IMR-90 (cell line): Measurements from ENCODE around the gene ITGB5. TPM values are rescaled to one million over a fixed set of nuclear protein-coding genes. Genes with fewer than 3 reads are reported as not detected.

Experiments
- ATAC-seq: fragments of 200-7000 bp; cut with Tn5 transposase; 2 replicates; pipeline ENCODE4 v1.9.1; 2020; ENCODE audit warnings: low read depth, mild to moderate bottlenecking, moderate library complexity
- BruUV-seq: library from RNA; stranded (reverse); fragments of 400-500 nt; replicated peaks from 2 replicates; lab custom pipeline; 2021; lab: Mats Ljungman, UMichigan
- CTCF ChIA-PET: fragments of 300-600 bp; formaldehyde crosslinking; extraction: SDS; loops from one replicate; lab custom pipeline; 2021; ENCODE audit warnings: antibody characterized with exemption; lab: Yijun Ruan, JAX
- POLR2A ChIA-PET: fragments of 300-600 bp; sonication (Branson Sonifier 250); formaldehyde crosslinking; loops from one replicate; lab custom pipeline; 2022; ENCODE audit warnings: antibody characterized with exemption; ENCODE audit not compliant: unreplicated experiment; lab: Charles Lee
- DNase-seq: peaks from one replicate; pipeline ENCODE4 v3.0.0; 2013
- H2AFZ ChIP-seq: replicated peaks from 2 replicates; pipeline ENCODE3; 2013; ENCODE audit warnings: low read length, mild to moderate bottlenecking; ENCODE audit not compliant: poor library complexity
- H2AK5ac ChIP-seq: 2 replicates; pipeline ENCODE4 v1.6.1; 2013; ENCODE audit warnings: low read depth, low read length, inconsistent platforms
- H2AK9ac ChIP-seq: replicated peaks from 2 replicates; pipeline ENCODE3; 2013; ENCODE audit warnings: mild to moderate bottlenecking, low read depth, low read length, moderate library complexity; ENCODE audit not compliant: poor library complexity
- H2BK120ac ChIP-seq: 2 replicates; pipeline ENCODE4 v1.6.1; 2013; ENCODE audit warnings: low read depth, low read length, inconsistent platforms
- H2BK15ac ChIP-seq: 3 replicates; pipeline ENCODE4 v1.6.1; 2013; ENCODE audit warnings: low read depth, low read length, inconsistent platforms
- H2BK20ac ChIP-seq: 2 replicates; pipeline ENCODE4 v1.6.1; 2013; ENCODE audit warnings: low read depth, mild to moderate bottlenecking, inconsistent platforms, low read length, moderate library complexity
- H2BK5ac ChIP-seq: 2 replicates; pipeline ENCODE4 v1.6.1; 2013; ENCODE audit warnings: mild to moderate bottlenecking, low read depth, low read length, inconsistent platforms; ENCODE audit not compliant: poor library complexity, severe bottlenecking
- H3K14ac ChIP-seq: replicated peaks from 2 replicates; pipeline ENCODE4 v1.6.1; 2013; ENCODE audit warnings: low read depth, low read length, inconsistent platforms
- H3K18ac ChIP-seq: 2 replicates; pipeline ENCODE4 v1.6.1; 2013; ENCODE audit warnings: low read depth, low read length, control low read depth
- H3K23ac ChIP-seq: 2 replicates; pipeline ENCODE4 v1.6.1; 2013; ENCODE audit warnings: low read depth, low read length, inconsistent platforms
- H3K27ac ChIP-seq: 2 replicates; pipeline ENCODE4 v1.5.1; 2013; ENCODE audit warnings: mild to moderate bottlenecking, control low read depth, low read length; ENCODE audit not compliant: insufficient read depth
- H3K27me3 ChIP-seq: 2 replicates; pipeline ENCODE4 v1.6.1; 2013; ENCODE audit warnings: low read length; ENCODE audit not compliant: control insufficient read depth, insufficient read depth
- H3K36me3 ChIP-seq: 2 replicates; pipeline ENCODE4 v1.6.1; 2013; ENCODE audit warnings: low read length, mixed read lengths; ENCODE audit not compliant: control insufficient read depth, insufficient read depth
- H3K4ac ChIP-seq: 2 replicates; pipeline ENCODE4 v1.6.1; 2013; ENCODE audit warnings: low read depth, low read length, inconsistent platforms
- H3K4me1 ChIP-seq: 2 replicates; pipeline ENCODE4 v1.6.1; 2013; ENCODE audit warnings: low read length, mixed read lengths; ENCODE audit not compliant: control insufficient read depth, insufficient read depth
- H3K4me2 ChIP-seq: 2 replicates; pipeline ENCODE4 v1.6.1; 2013; ENCODE audit warnings: low read depth, mild to moderate bottlenecking, control low read depth, low read length, moderate library complexity
- H3K4me3 ChIP-seq: 2 replicates; pipeline ENCODE4 v1.5.1; 2013; ENCODE audit warnings: low read depth, mild to moderate bottlenecking, control low read depth, low read length, moderate library complexity; ENCODE audit not compliant: insufficient read depth
- H3K56ac ChIP-seq: 2 replicates; pipeline ENCODE4 v1.6.1; 2013; ENCODE audit warnings: low read length, inconsistent platforms; ENCODE audit not compliant: insufficient read depth; ENCODE audit errors: extremely low read depth
- H3K79me1 ChIP-seq, 2 experiments: 2 replicates each; pipeline ENCODE4 v1.6.1; 2013; ENCODE audit warnings: low read length in 2 of 2, inconsistent platforms in 1 of 2, low read depth in 1 of 2
- H3K9ac ChIP-seq: 2 replicates; pipeline ENCODE4 v1.6.1; 2013; ENCODE audit warnings: low read depth, low read length, control low read depth
- H3K9me1 ChIP-seq: 2 replicates; pipeline ENCODE4 v1.6.1; 2013; ENCODE audit warnings: low read length, inconsistent platforms; ENCODE audit not compliant: insufficient read depth
- H3K9me3 ChIP-seq: 2 replicates; pipeline ENCODE4 v1.6.1; 2013; ENCODE audit warnings: low read length; ENCODE audit not compliant: control insufficient read depth, insufficient read depth
- H4K20me1 ChIP-seq: 2 replicates; pipeline ENCODE4 v1.6.1; 2013; ENCODE audit warnings: low read length, inconsistent platforms; ENCODE audit not compliant: insufficient read depth
- H4K5ac ChIP-seq: 2 replicates; pipeline ENCODE4 v1.6.1; 2013; ENCODE audit warnings: mild to moderate bottlenecking, low read depth, low read length, control low read depth
- H4K8ac ChIP-seq, 2 experiments: 2 replicates each; pipeline ENCODE4 v1.6.1; 2013; ENCODE audit warnings: low read depth in 2 of 2, low read length in 2 of 2, control low read depth in 1 of 2, inconsistent platforms in 1 of 2
- H4K91ac ChIP-seq: 2 replicates; pipeline ENCODE4 v1.6.1; 2013; ENCODE audit warnings: low read depth, low read length, inconsistent platforms; ENCODE audit not compliant: insufficient read depth
- BHLHE40 ChIP-seq: fragments of 150-350 bp; IDR thresholded peaks from 2 replicates; pipeline ENCODE4 v1.6.1; 2016; ENCODE audit warnings: mild to moderate bottlenecking, low read depth, low read length
- CHD1 ChIP-seq: IDR thresholded peaks from 2 replicates; pipeline ENCODE4 v1.6.1; 2012; ENCODE audit warnings: low read depth, low read length, improper control_type of control experiment
- CTCF ChIP-seq: conservative IDR thresholded peaks from 2 replicates; pipeline ENCODE4 v1.5.1; 2012; ENCODE audit warnings: mild to moderate bottlenecking, low read depth, low read length, improper control_type of control experiment
- MXI1 ChIP-seq: IDR thresholded peaks from 2 replicates; pipeline ENCODE4 v1.6.1; 2012; ENCODE audit warnings: low read depth, mild to moderate bottlenecking, low read length, moderate library complexity, borderline replicate concordance
- POLR2A ChIP-seq: IDR thresholded peaks from 2 replicates; pipeline ENCODE4 v1.6.1; 2012; ENCODE audit warnings: mild to moderate bottlenecking, low read depth, low read length
- WGBS, 2 experiments: methylation state at CpG; one replicate each; pipeline versions ENCODE4 v1.1.5 to v1.1.7; 2013; ENCODE audit warnings: missing lambda C conversion rate in 2 of 2; ENCODE audit not compliant: insufficient read length in 1 of 2; ENCODE audit errors: extremely low coverage in 2 of 2; 5-methylcytosine and 5-hydroxymethylcytosine counted together
- dilution Hi-C: fragments of 300-500 bp; cut with HindIII; formaldehyde crosslinking; loops from one replicate; pipeline ENCODE4 v1.14.3; 2018; ENCODE audit warnings: low sequenced_read_pairs; ENCODE audit not compliant: unreplicated experiment
- in situ Hi-C: fragments of 300-500 bp; cut with MboI; formaldehyde crosslinking; loops from 3 replicates; pipeline ENCODE4 v1.14.3; 2019; ENCODE audit warnings: low sequenced_read_pairs, inconsistent platforms, mixed read lengths
- intact Hi-C: fragments of 100-400 bp; cut with micrococcal nuclease; formaldehyde crosslinking; loops from 2 replicates; pipeline ENCODE4 v1.10.0; 2022
- polyA plus RNA-seq, 3 experiments: library from polyadenylated mRNA; depleted of rRNA; stranded (reverse); fragments of >200 nt; gene quantifications; 2 replicates each; pipeline ENCODE4 v1.2.3, GENCODE V29; 2012; ENCODE audit warnings: low replicate concordance in 1 of 3
- total RNA-seq: library from RNA; depleted of rRNA; stranded (reverse); fragments of >200 nt; gene quantifications from 2 replicates; pipeline ENCODE4 v1.2.3, GENCODE V29; 2012

Gene ITGB5
- total and polyA plus RNA-seq, 2 of the 4 experiments (the other 2 are of a cell fraction) = 85.0 to 101 TPM

- H3K4ac ChIP-seq = no peak overlapping the region
- H4K91ac ChIP-seq = no peak overlapping the region
- no peak overlapping the region for H4K5ac ChIP-seq
- no peaks in the 10 kb centered on the region for H3K36me3 ChIP-seq
- no peak overlapping the region for H2BK20ac ChIP-seq
- no peak overlapping the region for H3K4me2 ChIP-seq
- H2AK5ac ChIP-seq = no peak overlapping the region
- ChIA-PET CTCF (no interaction called here), POLR2A (no interaction called here)
- H3K4me1 ChIP-seq = peaks cover 2% of the 10 kb centered on the region; the same call in 1 of the 2 replicates
- no peaks in the 10 kb centered on the region for H3K9me3 ChIP-seq
- H2AK9ac ChIP-seq = no peak overlapping the region
- no peak overlapping the region for H3K27ac ChIP-seq
- H3K79me1 ChIP-seq = no peaks in the 10 kb centered on the region
- no peak overlapping the region for H3K18ac ChIP-seq
- no peak overlapping the region for H2AFZ ChIP-seq
- peaks cover 33% of the 10 kb centered on the region for H3K27me3 ChIP-seq
- no CpG with 5 or more reads among the region's 3 CpGs for WGBS, 2 experiments
- no peak overlapping the region for H3K23ac ChIP-seq
- intact Hi-C loops (no loop called here), in situ Hi-C loops (no loop called here), dilution Hi-C loops (no loop called here)
- H2BK120ac ChIP-seq = no peak overlapping the region
- no peak for DNase-seq
- no peak overlapping the region for H4K8ac ChIP-seq
- no peaks in the 10 kb centered on the region for H4K20me1 ChIP-seq
- ATAC-seq = no peak
- H2BK15ac ChIP-seq = no peak overlapping the region
- H3K9me1 ChIP-seq = no peaks in the 10 kb centered on the region
- H3K56ac ChIP-seq = no peak overlapping the region
- no peak overlapping the region for H3K4me3 ChIP-seq
- no peak overlapping the region for H2BK5ac ChIP-seq
- BruUV-seq = no TSS peak
- no peak overlapping the region for H3K9ac ChIP-seq
- H3K14ac ChIP-seq = no peak overlapping the region
- TF ChIP-seq POLR2A = no peak
- no peak for TF ChIP-seq MXI1
- no peak for TF ChIP-seq CTCF
- no peak for TF ChIP-seq CHD1
- TF ChIP-seq BHLHE40 = no peak
Measured at GRCh38 chr3:124915254-124915653, 28.1 kb upstream of the ITGB5 start.
